ENCODE data around the gene OBSCN. TPM values are rescaled to one million over a fixed set of nuclear protein-coding genes. Genes with fewer than 3 reads are reported as not detected.

OBSCN gene, protein sequence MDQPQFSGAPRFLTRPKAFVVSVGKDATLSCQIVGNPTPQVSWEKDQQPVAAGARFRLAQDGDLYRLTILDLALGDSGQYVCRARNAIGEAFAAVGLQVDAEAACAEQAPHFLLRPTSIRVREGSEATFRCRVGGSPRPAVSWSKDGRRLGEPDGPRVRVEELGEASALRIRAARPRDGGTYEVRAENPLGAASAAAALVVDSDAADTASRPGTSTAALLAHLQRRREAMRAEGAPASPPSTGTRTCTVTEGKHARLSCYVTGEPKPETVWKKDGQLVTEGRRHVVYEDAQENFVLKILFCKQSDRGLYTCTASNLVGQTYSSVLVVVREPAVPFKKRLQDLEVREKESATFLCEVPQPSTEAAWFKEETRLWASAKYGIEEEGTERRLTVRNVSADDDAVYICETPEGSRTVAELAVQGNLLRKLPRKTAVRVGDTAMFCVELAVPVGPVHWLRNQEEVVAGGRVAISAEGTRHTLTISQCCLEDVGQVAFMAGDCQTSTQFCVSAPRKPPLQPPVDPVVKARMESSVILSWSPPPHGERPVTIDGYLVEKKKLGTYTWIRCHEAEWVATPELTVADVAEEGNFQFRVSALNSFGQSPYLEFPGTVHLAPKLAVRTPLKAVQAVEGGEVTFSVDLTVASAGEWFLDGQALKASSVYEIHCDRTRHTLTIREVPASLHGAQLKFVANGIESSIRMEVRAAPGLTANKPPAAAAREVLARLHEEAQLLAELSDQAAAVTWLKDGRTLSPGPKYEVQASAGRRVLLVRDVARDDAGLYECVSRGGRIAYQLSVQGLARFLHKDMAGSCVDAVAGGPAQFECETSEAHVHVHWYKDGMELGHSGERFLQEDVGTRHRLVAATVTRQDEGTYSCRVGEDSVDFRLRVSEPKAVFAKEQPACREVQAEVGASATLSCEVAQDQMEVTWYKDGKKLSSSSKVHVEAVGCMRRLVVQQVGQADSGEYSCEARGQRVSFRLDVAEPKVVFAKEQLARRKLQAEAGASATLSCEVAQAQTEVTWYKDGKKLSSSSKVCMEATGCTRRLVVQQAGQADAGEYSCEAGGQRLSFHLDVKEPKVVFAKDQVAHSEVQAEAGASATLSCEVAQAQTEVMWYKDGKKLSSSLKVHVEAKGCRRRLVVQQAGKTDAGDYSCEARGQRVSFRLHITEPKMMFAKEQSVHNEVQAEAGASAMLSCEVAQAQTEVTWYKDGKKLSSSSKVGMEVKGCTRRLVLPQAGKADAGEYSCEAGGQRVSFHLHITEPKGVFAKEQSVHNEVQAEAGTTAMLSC (N-terminal part only)
- total RNA-seq = 28.6 TPM

DNA sequence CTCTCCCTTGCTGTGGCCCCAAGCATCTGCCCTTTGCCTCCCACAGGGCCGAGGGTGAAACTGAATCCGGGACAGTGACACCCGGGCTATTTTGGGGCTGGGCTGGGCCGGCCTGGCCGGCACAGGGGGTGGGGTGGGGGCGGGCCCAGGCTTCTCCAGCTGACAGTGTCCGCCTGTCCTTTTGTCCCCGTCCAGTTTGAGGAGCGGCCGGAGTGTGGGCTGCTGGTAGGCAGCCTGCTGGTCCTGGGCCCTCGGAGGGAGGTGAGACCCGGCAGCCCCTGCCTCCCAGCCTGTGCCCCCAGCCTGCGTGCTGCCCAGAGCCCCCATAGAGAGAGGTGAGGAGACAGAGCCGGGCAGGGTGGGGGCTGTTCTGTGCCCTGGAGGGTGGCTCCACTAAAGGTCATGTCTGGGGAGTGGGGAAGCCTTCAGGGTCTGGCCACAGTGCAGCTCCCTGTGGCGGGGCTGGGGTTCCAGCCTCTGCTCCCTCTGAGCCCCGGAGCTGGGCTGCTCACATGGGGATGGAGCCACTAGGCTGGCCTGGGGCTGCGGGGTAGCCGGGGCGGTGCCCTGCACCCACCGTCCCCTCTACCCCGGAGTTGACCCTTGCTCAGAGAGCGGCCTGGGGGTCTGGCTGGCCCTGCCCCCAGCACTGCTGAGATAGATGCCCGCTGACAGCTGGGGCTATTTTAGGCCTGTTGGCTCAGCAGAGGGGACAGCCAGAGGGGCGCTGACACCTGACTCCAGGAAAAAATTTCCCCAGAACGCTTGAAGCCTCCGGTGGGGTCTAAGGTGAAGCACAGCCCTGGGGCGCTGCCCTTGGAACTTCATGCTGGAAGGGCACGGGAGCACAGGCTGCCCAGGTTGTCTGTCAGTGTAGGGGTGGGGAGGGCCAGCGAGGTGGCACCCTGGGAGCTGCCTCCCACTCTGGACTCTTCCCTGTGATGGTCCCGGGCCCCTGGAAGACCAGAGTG is at the start of gene OBSCN:
OBSCN (plus strand) TSS at position 194 of the 971 bp plus-strand sequence. CDS start 3,740 bp downstream, outside the sequence.
- Histone ChIP-seq H3K27me3 (no peaks in the 10 kb centered on the region), H3K36me3 (no peaks in the 10 kb centered on the region), H3K4me1 (peaks cover 7% of the 10 kb centered on the region in 2 donors), H3K27ac (no peak within 1 kb of the TSS), H3K4me3 (no peak within 1 kb of the TSS), H3K9me3 (no peaks in the 10 kb centered on the region)
- TF ChIP-seq, protein P1, sequence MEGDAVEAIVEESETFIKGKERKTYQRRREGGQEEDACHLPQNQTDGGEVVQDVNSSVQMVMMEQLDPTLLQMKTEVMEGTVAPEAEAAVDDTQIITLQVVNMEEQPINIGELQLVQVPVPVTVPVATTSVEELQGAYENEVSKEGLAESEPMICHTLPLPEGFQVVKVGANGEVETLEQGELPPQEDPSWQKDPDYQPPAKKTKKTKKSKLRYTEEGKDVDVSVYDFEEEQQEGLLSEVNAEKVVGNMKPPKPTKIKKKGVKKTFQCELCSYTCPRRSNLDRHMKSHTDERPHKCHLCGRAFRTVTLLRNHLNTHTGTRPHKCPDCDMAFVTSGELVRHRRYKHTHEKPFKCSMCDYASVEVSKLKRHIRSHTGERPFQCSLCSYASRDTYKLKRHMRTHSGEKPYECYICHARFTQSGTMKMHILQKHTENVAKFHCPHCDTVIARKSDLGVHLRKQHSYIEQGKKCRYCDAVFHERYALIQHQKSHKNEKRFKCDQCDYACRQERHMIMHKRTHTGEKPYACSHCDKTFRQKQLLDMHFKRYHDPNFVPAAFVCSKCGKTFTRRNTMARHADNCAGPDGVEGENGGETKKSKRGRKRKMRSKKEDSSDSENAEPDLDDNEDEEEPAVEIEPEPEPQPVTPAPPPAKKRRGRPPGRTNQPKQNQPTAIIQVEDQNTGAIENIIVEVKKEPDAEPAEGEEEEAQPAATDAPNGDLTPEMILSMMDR (IDR thresholded peaks at IDR 0.05) = no peak
- intact Hi-C loops (cut with DNase I) = no loop called here
- DNase-seq (ENCODE audit: low spot score in 2 of 2) = peak in 1 of 2 donors; percentile 11

DNA sequence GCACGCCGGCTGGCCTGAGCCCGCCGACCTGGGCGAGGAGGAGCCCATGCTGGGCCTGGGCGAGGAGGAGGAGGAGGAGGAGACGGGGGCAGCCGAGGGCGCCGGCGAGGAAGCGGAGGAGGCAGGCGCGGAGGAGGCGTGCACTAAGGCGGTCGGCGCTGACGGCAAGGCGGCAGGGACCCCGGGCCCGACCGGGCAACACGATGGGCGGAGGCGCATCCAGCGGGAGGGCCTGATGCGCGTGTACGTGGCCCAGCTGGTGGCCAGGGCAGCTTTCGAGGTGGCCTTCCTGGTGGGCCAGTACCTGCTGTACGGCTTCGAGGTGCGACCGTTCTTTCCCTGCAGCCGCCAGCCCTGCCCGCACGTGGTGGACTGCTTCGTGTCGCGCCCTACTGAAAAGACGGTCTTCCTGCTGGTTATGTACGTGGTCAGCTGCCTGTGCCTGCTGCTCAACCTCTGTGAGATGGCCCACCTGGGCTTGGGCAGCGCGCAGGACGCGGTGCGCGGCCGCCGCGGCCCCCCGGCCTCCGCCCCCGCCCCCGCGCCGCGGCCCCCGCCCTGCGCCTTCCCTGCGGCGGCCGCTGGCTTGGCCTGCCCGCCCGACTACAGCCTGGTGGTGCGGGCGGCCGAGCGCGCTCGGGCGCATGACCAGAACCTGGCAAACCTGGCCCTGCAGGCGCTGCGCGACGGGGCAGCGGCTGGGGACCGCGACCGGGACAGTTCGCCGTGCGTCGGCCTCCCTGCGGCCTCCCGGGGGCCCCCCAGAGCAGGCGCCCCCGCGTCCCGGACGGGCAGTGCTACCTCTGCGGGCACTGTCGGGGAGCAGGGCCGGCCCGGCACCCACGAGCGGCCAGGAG is 49.5 kb upstream of the OBSCN start:
- Histone ChIP-seq H3K27ac (no peak overlapping the region), H3K27me3 (no peaks in the 10 kb centered on the region), H3K4me3 (no peak overlapping the region), H3K4me1 (peaks cover 0 to 3% of the 10 kb centered on the region in 2 donors), H3K36me3 (no peaks in the 10 kb centered on the region), H3K9me3 (no peaks in the 10 kb centered on the region)
- intact Hi-C loops (cut with DNase I) = no loop called here
- no peak for DNase-seq (ENCODE audit: low spot score in 2 of 2)
- TF ChIP-seq, protein P1 (IDR thresholded peaks at IDR 0.05) = no peak

DNA sequence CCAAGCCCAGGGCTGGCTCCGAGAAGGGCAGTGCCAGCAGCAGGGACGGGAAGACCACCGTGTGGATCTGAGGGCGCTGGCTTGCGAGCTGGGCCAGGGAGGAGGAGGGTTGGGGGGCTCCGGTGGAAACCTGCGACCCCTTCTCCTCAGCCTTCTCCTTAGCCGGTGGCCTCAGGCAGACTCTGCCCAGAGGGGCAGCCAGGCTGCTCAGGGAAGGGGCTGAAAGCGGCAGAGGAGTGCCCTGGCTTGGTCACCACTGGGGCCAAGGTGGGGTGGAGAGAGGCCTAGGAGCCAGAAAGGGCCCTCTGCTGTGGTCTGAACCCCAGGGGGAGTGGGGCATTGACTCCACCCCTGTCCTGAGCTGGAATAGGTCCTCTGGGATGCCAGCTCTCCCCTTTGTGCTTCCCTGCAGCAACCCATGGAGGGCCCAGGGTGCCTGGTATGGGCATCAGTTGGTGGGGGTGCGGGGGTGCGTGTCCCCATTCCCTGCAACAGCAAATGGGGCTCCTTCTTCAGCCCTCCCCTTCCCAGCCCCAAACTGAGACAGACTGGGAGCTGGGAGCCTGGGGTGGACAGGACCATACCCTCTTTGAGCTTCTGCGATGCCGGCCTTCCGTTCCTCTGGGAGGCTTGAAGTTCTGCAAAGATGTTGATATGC is 48.7 kb upstream of the OBSCN start:
- no peak for DNase-seq (ENCODE audit: low spot score in 2 of 2)
- H3K4me1 ChIP-seq = peaks cover 0 to 3% of the 10 kb centered on the region in 2 donors
- intact Hi-C loops (cut with DNase I) = no loop called here
- H3K9me3 ChIP-seq = no peaks in the 10 kb centered on the region
- H3K4me3 ChIP-seq = no peak overlapping the region
- H3K27ac ChIP-seq = no peak overlapping the region
- H3K27me3 ChIP-seq = no peaks in the 10 kb centered on the region
- H3K36me3 ChIP-seq = no peaks in the 10 kb centered on the region
- TF ChIP-seq, protein P1 (IDR thresholded peaks at IDR 0.05) = no peak

DNA sequence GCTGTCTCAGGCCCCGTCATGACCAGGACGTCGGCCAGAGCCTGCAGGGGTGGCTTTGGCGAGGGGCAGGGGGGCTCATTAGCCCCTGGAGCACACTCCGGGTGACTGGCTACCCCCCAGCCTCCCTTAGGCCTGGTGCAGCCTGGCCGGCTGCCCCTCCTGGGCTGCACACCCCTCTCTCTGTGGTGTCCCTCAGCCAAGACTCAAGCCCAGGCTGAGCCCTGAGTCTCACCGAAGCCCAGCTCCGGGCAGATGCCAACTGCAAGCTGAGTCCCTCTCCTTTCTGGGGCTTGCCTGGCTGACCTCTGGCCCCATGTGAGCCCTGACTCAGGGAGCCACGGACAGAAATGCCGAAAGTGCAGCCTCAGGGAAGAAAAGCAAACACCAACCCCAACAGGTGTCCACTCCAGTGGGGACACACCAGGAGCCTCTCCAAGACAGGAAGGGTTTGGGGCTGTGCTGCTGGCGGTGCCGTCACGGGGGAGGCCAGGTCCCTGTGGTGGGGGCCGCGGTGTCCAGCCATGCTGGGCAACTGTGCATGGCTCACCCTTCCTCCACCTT is 47.6 kb upstream of the OBSCN start:
- intact Hi-C loops (cut with DNase I) = no loop called here
- Histone ChIP-seq H3K27me3 (no peaks in the 10 kb centered on the region), H3K9me3 (no peaks in the 10 kb centered on the region), H3K4me3 (no peak overlapping the region), H3K36me3 (no peaks in the 10 kb centered on the region), H3K27ac (no peak overlapping the region), H3K4me1 (peaks cover 0 to 8% of the 10 kb centered on the region in 2 donors)
- TF ChIP-seq, protein P1 (IDR thresholded peaks at IDR 0.05) = no peak
- no peak for DNase-seq (ENCODE audit: low spot score in 2 of 2)
